ENCODE results near the gene MGME1. TPM values are rescaled to one million over a fixed set of nuclear protein-coding genes. Genes with fewer than 3 reads are reported as not detected.

The MGME1 gene
- total and polyA plus RNA-seq, 2 of the 13 experiments (the other 11 are each of a cell fraction or from before 2014, with no cell fraction given): 36.7 to 66.6 TPM

GRCh38 chr20:17933711-17934110 is 35.1 kb upstream of the MGME1 start (continued):
- no peak for TF ChIP-seq SNRNP70 (IDR thresholded peaks at IDR 0.05; ENCODE audit: low read depth, low read length)
- peak; percentile 30; the same call in 1 of the 2 replicates for TF ChIP-seq ARID4A (CRISPR knock-in tag; IDR thresholded peaks at IDR 0.05; ENCODE audit: borderline replicate concordance)
- TF ChIP-seq CTCF (CRISPR knock-in tag; IDR thresholded peaks at IDR 0.05): peak; percentile 32; the same call in 1 of the 2 replicates
- peak; percentile 61; the same call in 1 of the 2 replicates for TF ChIP-seq ZSCAN29 (CRISPR knock-in tag; conservative IDR thresholded peaks at IDR 0.05)
- no peak for TF ChIP-seq ZBTB7B (CRISPR knock-in tag; IDR thresholded peaks at IDR 0.05)
- TF ChIP-seq HOXA3 (CRISPR knock-in tag; IDR thresholded peaks at IDR 0.05): peak; percentile 41; the same call in 1 of the 2 replicates
- no peak for TF ChIP-seq NR2F6 (IDR thresholded peaks at IDR 0.05)
- TF ChIP-seq NR2F6 (CRISPR knock-in tag; IDR thresholded peaks at IDR 0.05): 0 out of 2 replicates have a peak, but pooled peaks have one; percentile 42
- peak; percentile 48 for TF ChIP-seq STAG1 (CRISPR knock-in tag; IDR thresholded peaks at IDR 0.05)
- 0 out of 2 replicates have a peak, but pooled peaks have one; percentile 16 for TF ChIP-seq ZXDC (CRISPR knock-in tag; IDR thresholded peaks at IDR 0.05)
- TF ChIP-seq MYPOP (CRISPR knock-in tag; IDR thresholded peaks at IDR 0.05): no peak
- TF ChIP-seq ZFY (CRISPR knock-in tag; IDR thresholded peaks at IDR 0.05): peak; percentile 29; the same call in 1 of the 2 replicates
- 0 out of 2 replicates have a peak, but pooled peaks have one; percentile 13 for TF ChIP-seq ZNF687 (CRISPR knock-in tag; IDR thresholded peaks at IDR 0.05)
- no peak for TF ChIP-seq ATF7 (IDR thresholded peaks at IDR 0.05)
- TF ChIP-seq ATF7 (CRISPR knock-in tag; IDR thresholded peaks at IDR 0.05): 0 out of 2 replicates have a peak, but pooled peaks have one; percentile 2
- no peak for TF ChIP-seq ZBTB1 (CRISPR knock-in tag; IDR thresholded peaks at IDR 0.05; ENCODE audit: borderline replicate concordance)

All from HepG2 (cell line).